Fibroblast of the conjunctiva (primary cell): Measurements from ENCODE around the gene SAMD4A.

ENCODE experiments used
- DNase-seq: peaks from one replicate; pipeline ENCODE4 v3.0.0-alpha.2; 2010; ENCODE audit warnings: low read depth

SAMD4A gene

DNA sequence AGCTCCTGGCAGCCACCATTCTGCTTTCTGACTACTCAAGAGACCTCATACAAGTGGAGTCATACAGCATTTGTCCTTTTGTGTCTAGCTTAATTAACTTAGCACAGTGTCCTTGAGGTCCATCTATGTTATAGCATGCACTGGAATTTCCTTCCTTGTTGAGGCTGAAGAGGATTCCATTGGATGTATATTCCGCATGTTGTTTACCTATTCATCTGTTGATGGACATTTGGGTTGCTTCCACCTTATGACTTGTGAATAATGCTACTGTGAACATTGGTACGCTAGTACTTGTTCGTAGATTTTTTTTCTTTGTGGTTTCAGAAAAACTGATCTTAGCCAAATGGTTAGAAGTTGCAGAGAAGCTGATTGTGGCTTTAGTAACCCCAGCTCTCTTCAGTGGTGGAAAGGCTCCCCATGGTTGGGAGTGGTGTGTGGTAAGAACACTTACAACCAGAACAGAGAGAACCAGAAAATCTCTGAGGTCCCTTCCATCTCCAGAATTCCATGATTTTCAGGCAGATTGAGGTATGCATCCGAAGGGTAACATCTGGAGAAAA lies 118.4 kb downstream of the SAMD4A start:
- no peak for DNase-seq

DNA sequence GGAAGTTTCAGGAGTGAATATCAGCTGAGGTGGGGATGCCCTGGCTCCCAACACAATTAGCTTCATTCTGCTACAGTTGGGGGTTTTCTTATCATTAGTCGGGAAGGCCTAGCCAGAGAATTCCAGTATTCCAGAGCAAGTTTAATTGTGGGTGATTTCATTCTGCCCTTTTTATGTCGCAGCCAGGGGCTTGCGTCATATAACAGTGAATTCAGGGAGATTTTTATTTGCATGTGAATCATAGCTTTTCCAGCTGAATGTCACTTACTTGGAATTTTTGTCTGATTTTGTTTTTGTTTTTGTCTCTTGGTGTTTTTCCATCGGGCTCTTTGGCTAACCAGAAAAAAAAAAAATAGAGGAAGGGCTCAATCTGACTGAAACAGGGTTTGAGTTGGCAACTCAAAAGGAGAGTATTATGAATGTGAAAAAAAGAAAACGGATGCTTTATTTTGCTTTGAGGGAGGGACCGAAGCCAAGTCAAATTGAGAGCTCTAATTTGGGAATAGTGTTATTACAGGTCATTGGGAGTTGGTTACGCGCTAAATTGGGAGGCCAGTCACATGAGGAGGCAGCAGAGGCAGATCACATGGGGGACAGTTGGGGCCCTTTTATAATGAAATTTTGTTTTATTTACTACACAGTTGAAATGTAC lies 119.4 kb downstream of the SAMD4A start:
- DNase-seq, result peak; percentile 21

DNA sequence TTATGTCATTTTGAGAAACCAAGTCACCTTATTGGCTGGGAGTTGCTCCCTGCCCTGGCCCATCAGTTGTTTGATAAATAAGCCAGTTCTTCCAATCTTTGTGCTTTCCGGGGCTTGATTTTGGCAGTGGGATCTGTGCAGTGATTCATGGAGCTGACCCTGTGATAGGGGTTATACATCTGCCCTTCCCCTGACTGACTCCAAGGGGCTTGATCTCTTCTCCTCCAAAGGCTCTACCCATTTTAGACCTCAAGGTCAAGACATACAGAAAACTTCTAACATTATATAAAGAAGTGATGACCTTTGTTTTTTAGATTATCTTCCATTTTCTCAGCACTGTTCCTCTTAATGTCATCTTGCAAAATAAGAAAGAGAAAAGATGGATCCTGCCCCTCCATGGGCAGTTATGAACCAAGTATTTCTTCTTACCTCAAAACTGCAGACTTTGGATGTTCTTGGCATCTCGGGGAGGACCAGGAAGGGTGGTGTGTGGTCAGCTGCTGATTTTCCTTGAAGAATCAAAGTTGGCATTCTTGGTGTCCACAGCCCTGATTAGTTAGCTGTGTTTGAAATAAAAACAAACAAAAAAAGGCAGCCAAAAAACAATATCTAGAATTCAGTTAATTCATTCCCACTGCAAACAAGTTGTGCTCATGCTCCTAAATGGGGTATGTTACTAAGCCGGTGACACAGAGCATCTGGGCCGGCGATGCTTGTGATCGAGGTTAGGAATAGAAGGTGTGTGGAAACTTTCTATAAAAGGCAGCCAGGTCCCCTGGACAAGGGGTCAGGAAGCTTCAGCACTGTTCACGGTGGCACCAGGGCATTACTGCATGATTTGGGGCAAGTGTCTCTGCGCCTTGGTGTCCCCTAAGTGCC lies 120.2 kb downstream of the SAMD4A start:
- no peak for DNase-seq

DNA sequence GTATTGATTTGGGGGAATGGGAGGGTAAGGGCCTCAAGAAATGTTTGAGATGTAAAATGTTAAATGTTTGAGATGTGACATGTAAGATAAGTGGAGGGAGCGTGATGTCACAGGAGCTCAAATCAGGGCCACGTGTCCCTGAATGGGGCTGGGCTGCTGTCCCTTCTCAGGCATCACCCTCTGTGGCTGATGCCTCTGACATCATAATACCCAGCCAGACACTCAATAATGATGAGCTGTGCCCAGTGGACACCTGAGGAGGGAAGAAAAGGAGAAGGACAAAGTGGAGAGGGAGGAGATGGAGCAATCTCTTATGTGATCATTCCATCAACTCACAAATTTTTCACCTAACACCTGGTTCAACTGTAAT lies 120.8 kb downstream of the SAMD4A start:
- no peak for DNase-seq

DNA sequence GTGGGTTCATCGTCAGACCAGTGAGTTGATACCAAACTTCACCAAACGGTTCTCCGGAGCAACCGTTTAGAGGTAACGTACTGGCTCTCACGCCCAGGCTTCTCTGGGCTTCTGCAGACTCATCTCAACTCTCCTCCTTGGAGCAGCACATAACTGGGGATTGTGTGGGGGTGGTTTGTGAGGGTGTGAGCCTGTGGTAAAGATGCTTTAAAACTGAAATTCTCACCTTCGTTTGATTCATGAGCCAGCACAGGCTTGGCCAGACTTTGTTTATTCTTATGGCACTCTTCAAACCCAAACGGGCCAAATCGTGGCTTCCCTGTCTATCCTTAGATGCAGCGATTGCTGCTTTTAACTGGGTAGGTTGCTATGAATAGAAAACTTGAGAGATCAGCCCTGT lies 121.3 kb downstream of the SAMD4A start:
- DNase-seq, result no peak

DNA sequence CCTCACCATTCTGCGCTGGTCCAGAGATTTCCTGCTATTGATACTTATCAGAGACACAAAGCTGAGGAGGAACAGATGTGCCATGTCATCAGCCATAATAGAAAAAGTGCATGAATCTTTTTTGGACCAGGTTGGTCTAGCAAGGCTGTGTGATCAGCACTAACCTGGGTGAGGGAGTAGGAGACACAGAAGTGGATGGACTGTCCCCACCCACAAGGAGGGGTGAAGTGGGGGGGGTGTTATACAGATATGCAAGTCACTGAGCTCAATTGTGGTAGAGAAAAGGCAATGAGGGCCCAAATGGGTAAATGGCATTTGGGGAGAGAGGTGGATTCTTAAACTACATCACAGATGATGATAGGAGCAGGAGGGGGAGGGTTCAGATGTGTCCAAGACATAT lies 123.0 kb downstream of the SAMD4A start:
- no peak for DNase-seq

DNA sequence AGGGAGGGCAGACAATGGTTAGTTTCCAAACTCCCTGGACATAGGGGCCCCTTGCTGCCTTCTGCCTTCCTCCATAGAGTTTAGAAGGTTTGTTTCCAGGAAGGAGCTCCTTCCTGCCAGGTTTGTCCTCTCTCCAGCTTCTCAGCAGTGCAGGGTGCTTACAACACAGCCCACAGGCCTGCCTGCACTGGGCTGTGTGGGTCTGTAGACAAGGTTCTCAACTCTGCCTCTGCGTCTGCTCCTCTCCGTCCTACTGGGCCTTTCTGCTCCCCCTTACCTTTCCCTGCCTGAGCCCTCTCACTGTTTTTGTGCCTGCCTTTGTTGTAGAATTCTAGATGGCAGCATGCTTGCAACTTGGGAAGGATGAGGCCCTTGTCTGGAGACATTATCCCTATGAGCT lies 124.0 kb downstream of the SAMD4A start:
- no peak for DNase-seq

DNA sequence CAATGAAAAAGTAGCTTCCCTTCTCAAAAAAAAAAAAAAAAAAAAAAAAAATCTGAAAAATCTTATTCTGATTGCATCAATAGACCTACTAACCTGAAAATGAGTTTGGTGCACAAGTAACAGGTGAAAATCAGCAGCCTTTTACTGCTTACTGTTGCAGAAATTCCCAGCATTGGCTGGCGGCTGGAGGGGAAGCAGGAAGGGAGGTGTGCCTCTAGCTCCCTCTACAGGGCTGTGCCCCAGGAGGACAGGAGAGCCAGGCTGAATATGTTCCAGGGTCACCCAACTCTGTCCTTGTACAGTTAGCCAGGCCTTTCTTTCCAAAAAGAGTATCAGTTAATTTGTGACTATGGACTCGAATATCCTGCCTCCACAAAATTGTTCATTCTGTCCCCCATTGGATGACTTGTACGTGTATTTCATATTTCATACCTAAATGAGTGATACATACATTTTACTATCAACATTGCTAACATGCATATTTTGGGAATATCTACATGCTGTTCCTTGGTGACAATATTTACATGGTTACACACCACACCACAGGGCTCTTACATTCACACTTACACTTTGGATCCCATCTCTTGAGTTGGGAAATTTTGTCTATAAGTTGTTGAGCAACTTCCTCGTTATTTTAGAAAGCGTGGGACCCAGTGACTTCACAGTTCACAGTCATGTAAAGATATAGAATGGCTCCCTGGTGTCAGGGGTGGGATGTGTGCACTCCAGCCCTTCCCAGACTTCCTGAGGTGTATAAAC lies 124.8 kb downstream of the SAMD4A start:
- DNase-seq, result peak; percentile 62

DNA sequence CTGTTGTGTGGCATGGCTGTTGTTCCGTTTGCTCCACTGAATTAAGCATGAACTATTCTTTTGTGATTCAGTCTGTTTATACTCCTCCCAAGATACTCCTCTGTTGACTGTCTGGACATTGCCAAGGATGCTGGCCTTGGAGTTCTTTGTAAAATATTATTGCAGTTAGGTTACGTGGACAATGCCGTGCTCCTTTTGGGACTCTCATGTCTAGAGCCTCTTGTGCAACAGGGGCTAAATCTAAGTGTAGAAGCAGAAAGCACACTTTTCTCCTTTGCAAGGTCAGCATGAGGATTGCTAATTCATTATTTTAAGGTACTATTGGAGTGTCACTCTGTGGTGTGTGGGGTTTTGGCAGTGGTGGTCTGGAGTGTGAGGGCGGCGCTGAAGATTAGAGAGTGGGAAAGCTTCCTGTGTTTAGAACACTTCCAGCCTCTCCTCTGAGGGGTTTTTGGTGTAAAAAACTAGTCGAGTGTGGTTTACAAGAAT lies 125.4 kb downstream of the SAMD4A start:
- no peak for DNase-seq

DNA sequence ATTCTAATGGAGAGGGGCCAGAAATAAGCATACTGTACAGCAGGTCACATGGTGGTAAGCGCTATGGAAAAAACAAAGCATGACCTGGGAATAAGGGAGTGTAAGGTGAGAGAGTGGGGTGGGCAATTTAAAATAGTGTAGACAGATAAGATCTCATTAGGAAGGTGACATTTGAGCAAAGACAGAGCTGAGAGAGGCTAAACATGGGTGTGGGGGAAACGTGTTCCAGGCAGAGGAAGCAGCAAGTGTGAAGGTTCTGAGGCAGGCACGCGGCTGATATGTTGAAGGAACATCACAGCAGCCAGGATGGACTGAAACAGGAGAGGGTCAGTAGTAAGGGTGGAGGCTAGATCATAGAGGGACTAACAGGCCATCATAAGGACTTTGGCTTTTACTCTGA lies 126.8 kb downstream of the SAMD4A start:
- DNase-seq, result no peak

DNA sequence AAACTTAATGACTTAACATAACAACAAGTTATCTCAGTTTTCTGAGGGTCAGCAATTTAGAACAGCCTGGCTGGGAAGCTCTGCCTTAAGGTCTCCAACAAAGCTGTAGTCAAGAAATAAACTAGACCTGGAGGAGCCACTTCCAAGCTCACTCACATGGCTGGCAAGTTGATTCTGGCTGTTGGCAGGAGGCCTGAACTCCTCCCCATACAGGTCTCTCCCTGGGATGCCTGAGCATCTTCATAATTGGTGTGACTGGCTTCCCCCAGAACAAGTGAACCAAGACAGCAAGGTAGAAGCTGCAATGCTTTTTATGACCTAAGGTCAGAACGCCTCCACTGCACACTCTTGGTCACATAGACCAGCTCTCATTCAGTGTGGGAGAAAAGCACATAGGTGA lies 128.3 kb downstream of the SAMD4A start:
- DNase-seq, result no peak

DNA sequence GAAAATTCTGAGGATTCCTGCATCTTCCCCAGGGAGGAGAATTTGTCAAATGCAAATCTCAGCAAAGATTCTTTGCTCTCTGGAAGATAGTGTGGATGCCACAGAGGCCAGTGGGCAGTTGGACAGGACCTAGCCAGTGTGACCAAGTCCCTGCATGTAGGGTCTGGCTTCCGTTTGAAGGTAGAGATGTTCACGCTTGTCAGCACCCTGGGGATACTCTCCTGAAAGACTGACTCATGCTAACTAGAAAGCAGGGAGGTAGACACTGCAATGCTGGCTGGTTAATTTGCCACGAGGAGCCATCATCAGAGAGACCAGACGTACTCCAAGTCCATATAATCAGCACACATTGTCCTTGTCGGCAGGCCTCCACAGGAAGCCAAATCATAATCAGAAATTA lies 130.1 kb downstream of the SAMD4A start:
- no peak for DNase-seq

DNA sequence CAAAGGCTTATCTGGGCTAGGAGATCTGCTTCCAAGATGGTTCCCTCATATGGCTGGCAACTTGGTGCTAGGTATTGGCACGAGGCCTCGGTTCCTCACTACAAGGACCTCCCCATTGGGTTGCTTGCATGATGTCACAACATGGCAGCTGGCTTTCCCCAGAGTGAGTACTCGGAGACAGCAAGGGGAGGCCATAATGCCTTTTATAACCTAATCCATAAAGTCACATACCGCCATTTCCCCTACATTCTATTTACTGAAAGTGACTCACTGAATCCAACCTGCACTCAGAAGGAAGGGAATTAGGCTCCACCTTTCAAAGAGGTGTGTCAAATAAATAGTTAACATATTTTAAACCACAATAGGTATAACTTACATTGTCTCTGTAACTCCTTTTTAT lies 130.9 kb downstream of the SAMD4A start:
- DNase-seq, result no peak

DNA sequence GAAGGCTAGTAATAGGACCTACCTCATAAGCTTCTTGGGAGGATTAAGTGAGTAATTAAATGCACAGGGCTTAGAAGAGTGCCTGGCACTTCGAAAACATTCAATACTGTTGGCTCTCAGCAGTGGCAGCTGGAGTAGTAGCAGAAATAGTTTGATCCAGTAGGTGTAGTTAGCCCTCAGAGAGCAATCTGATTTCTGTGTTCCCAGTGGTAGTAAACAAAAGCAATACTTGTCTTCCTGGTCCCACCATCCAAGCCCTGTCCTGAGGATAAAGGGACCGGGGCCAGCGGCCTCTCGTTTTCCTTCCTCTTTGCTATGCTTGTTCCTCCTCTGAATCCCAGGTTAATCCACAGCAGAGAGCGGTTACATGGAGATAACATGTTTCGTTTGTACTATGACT lies 131.6 kb downstream of the SAMD4A start:
- no peak for DNase-seq

DNA sequence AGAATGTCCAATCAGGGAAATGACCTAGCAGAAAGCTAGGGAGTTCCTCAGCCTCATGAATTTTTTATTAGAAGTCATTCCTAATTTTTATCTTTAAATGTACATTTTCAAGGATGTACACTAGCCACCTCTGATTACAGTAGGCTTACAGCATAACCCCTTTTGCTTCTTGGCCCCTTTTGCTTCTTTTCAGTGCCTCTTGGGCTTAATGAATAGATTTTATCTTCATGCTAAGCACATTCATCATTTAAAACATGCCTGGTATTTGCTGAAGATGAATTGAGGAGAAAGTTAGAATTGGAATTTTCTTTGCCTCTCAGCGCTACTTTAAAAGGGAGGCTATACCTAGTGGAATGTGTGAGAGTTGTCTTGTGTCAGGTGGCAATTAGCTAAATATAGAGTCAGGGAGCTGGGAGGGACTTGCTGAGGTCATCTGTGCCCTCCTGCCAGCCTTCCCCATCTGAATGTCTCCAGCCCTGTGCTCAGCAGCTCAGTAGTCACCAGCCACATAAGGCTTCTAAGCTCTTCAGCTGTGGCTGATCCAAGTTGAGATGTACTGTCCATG lies 132.1 kb downstream of the SAMD4A start:
- DNase-seq, result no peak

DNA sequence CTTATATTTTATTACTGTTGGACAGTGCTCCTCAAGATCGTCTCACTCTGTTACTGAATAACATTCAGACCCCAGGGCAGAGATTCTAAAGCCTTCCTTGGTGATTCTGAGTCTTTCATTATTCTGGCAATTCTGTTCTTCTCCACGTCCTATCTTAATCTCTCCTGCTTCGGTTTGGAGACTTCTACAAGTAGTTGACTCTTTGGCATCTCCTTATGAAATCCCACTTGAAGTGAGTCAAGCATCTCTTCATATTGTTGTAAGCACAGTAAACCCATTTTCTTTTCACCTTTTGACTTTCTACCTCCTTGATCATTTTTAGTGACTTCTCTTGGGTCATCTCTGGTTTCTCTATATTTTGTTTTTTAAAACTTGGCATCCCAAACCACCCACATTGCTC lies 132.8 kb downstream of the SAMD4A start:
- no peak for DNase-seq

DNA sequence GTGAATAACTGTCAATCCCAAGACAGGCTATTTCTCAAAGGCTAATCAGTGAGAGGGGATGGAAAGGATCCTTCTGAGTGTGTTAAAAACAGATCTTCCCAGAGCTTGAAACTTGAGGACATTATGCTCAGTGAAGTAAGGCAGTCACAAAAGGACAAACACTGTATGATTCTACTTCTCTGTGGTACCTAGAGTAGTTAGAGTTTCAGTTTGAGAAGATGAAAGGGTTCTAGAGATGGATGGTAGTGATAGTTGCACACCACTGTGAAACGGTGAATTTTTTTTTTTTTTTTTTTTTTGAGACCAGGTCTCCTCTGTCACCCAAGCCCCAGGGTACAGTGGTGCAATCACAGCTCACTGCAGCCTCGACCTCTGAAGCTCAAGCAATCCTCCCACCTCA lies 133.8 kb downstream of the SAMD4A start:
- DNase-seq, result no peak

DNA sequence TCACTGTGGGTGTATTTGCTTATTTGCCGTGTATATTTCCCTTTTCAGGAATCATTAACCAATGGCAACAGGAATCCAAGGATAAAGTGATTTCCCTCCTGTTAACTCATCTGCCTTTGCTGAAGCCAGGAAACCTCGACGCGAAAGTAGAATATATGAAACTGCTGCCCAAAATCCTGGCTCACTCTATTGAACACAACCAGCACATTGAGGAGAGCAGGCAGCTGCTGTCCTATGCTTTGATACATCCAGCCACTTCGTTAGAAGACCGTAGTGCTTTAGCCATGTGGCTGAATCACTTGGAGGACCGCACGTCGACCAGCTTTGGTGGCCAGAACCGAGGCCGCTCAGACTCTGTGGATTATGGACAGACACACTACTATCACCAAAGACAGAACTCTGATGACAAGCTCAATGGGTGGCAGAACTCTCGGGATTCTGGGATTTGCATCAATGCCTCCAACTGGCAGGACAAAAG lies 135.1 kb downstream of the SAMD4A start:
- no peak for DNase-seq

DNA sequence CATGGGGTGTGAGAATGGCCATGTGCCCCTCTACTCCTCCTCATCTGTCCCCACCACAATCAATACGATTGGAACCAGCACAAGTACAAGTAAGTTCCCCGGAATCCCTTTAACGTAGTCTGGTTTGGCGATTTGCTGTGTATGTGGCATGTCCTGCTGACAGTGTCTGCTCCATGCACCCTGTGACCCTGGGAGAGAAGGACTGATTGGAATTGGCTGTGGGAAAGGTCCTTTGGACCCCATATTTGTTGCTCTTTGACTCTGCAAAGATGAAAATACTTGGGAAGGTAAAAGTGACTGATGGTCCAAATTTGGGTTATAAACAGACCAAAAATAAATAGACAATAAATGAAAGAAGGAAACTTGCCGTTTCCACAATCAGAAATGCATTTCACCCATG lies 135.6 kb downstream of the SAMD4A start:
- no peak for DNase-seq

DNA sequence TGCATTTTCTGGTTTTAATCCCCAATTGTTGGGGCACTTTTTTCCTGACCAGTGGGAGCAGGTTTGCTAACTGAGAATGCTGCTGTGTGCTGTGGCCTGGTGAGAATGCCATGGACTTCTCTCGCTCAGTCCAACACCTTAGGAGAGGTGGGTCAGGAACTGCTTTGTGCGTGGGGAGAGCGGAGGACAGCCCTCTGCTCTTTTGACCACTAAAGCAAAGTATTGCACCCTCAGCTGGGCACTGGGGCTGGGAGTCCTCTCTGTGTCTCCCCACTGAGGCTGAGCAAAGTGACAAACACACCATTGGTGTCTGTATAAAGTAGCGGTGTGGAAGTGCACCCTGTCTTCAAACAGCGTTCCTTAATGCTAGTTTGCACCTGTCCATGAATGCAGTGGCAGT lies 136.2 kb downstream of the SAMD4A start:
- DNase-seq, result no peak

DNA sequence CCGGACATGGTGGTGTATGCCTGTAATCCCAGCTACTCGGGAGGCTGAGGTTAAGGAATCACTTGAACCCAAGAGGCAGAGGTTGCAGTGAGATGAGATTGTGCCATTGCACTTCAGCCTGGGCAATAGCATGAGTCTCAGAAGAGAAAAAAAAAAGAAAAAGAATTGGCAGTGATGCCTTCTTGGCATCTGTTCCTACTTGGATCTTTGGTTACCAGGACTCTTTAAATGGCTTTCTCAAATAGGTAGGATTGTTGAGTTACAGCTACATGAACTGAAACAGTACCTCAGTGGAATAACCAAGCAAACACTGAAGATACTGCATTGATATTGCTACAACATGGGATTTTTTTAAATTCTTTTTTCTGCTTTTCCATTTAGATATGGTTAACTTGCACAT lies 136.8 kb downstream of the SAMD4A start:
- DNase-seq, result no peak

DNA sequence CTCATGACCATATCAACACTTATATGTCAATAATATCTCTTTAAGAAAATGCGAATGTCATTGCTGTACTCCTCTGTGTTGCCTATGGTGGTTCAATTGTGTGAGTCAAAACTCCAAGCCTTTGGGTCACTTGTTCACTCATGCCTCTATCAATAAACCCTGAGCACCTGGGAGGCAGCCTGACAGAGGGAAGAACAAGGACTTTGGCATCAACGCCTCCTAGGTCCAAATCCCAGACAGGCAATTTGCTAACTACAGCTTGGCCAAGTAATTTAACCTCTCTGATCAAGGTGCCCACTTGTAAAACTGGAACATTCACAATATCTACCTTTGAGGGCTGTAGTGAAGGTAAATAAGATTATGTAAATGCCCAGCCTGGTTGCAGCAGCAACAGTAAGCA lies 137.8 kb downstream of the SAMD4A start:
- no peak for DNase-seq
